Left renal cortex interstitium (tissue), 4 donors: ENCODE data around the gene NDUFB4. TPM values are rescaled to one million over a fixed set of nuclear protein-coding genes. Genes with fewer than 3 reads are reported as not detected.
"Not testable (repeated sequence)": the region's sequence is repeated elsewhere in the genome, so short reads cannot be mapped to it uniquely, and the experiment has no call there.

Experiments used
- DNase-seq, 4 donors: peaks; one replicate each; pipeline ENCODE4 v3.0.0-alpha.2; 2013; ENCODE audit warnings: low read depth in 4 of 4, low spot score in 2 of 4, missing footprints in 1 of 4
- polyA plus RNA-seq, 4 donors: library from polyadenylated mRNA; unstranded; fragments of 120-200 nt; gene quantifications; one replicate each; pipeline ENCODE4 v1.2.1, GENCODE V29; 2013; ENCODE audit not compliant: insufficient read length in 4 of 4

Gene NDUFB4
- polyA plus RNA-seq, 4 donors = 186 to 249 (median 208) TPM

DNA sequence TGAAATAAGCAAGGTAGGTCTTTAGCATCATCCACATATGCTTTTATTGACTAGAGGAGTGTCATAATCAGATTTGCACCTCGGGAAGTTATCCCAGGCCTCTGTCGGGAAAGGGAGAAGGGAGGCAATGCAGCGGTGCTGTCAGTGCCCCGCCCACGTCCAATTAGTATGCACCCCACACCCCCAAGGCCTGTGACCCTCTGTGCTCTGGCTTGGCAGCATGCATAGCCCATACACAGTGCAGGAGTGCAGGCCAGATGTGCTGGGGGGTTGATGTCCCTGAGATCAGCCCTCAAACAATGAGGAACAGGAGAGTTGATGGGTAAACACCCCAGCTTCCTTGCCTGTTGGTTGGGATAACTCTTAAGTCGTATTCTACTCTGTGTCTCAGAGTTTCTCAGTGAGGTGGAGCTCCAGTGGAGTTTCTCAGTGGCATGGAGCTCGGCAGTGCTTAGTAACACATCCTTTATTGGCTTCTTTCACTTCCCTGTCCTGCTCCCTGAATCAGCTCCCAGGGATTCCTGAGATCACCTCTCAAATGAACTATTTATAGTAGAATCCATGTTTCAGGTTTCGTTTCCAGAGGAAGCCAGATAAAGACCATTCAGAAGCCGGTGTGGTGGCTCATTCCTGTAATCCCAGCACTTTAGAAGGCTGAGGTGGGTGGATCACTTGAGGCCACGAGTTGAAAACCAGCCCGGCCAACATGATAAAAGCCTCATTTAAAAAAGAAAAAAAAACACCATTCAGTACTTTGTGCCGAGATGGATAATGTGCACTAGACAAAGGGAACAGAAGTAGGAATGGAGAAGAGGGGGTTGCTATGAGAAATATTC, 26.7 kb upstream of the NDUFB4 start:
- no peak for DNase-seq

DNA sequence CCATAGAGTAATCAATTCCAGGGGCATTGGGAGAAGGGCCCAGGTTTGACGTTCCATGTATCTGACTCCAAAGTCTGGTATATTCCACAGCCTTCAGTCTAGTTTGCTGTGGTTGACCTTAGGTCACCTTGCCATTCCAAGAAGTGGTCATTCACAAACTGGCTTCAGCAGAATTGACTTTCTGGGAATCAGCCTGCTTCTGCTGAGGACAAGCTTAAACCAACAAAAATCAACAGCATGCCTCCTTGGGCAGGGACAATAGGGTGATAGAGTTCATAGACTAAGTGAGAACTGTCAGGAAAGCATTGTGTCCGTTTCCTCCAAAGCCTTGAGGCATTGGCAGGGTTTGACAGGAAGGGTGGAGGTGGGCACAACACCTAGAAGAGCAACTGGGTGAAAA, 24.1 kb upstream of the NDUFB4 start:
- no peak for DNase-seq

DNA sequence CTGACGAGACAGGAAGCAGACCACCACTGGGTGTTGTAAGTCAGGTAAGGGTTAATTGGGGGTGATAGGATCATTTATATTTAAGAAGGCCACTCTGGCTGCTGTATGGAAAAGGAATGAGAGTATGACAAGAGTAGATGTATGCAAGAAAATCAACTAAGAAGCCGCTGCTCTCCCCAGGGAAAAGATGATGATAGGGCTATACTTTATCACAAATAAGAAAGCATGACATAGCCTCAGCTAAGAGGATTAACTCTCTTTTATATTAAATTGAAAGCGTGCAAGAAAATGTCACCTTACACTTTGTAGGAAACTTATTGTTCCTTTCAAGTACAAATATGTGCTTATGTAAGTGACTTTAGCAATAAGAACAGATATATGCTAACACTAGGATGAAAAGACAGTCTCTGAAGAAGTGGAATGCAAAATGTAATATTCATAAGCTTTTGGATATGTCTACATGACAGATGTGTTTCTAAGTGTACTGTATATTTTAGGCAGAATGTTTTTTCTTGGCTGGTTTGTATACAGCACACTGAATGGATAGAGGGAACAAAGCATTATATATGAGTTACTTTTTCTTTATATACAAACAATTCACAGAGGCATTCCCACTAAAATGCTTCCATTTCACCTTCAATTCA, 8.7 kb upstream of the NDUFB4 start:
- no peak for DNase-seq

DNA sequence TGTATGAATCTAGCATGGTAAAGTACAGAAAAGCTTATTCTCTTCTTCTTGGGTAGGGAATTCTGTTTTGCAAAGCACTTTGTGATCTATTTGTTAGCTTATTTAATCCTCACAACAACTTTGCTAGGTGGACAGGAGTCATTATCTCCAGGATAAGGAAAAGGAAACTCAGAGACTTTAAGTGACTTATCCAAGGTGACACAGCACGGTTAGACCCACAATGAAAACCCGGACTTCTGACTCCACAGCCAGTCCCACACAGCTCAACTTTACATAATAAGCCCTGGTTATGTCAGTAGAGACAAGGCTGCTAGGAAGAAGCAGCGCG, 384 bp upstream of the NDUFB4 start:
- DNase-seq = no peak

DNA sequence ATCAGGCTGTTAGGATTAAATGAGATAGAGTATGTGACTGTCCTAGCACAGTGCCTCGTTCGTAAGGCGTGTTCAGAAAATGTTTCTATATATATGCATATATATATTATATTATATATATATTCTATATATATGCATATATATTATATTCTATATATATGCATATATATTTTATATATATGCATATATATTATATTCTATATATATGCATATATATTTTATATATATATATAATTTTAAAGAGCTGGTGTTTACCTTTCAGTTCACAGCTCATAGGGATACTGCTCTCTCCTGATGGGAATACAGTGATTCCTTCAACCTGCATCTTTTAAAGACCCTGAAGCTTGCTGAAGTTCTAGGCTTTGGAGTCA, 702 bp downstream of the NDUFB4 start:
- DNase-seq = no peak

DNA sequence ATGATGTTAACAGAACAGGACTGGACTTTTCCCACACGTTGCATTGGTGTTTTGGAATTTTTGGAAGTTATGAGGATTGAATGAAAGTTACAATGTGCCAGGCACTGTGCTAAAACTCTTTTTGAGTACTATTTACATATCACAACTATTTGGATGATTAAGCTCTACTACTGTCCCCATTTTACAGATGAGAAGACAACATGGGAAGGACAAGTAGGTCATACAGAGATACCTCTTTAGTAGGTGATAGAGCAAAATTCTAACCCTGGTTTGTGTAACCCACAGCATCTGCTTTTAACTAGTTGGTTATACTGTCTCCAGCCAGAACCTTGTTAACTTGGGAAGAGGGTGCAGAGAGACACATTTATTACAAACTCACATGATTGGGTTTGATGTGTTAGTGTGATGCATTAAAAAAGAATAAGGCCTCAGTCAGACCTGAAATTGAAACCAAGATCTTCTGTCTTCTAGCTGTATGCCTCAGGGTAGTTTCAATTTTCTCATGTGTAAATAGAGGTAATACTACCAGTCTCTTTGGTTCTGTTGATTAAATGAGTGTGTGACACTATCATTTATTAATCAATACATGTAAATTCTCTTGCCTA, 1.4 kb downstream of the NDUFB4 start:
- DNase-seq = no peak

DNA sequence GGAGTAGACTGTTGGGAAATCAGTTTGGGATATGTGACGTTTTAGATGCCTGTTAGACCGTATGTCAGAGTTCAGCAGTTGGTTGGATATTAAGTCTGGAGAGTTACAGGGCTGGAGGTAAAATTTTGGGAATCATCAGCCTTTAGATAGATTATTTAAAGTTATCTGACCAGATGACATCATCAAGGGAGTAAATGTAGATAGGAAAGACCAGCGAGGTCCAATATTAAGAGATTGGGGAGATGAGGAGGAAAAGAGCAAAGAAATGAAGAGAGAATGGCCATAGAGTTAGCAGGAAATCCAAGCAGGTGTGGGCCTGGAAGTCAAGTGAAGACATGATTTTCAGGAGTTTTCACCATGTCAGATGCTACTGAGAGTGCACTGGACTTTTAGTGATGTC, 3.1 kb downstream of the NDUFB4 start:
- no peak for DNase-seq

DNA sequence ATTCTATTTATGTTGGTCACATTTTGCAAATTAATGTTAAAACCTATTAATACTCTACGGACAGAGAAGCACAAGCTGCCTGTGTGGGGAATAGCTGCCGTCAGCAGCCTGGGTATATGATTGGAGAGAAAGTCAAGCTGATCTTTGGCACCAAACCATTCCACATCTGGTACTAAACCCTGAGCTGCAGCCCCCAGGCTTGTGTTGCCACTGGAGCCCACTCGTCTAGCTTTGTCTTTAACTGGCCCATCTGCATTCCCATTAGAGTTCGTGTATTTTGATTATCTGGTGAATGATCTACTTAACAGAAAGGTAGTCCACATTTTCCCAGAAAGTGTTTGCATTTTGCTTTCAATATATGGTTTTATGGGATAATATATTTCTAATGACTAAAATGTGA, 5.4 kb downstream of the NDUFB4 start:
- no peak for DNase-seq

DNA sequence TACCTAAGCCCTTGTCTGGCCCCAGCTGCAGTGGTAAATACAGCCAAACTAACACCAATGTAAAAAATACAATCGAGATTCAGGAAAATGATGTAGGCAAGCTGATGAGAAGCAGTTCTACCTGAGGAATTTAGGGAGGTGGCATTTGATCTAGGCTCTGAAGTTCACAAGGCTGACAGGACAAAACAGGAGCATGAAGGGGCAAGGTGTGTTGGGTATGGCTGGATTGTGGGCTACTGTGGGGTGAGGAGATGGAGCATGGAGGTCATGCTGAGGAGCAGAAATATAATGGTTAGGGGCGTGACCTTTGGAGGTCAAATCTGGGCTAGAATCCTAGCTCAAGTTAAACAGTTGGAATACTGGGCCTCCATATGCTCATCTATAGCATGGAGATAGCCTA, 6.5 kb downstream of the NDUFB4 start:
- DNase-seq = no peak

DNA sequence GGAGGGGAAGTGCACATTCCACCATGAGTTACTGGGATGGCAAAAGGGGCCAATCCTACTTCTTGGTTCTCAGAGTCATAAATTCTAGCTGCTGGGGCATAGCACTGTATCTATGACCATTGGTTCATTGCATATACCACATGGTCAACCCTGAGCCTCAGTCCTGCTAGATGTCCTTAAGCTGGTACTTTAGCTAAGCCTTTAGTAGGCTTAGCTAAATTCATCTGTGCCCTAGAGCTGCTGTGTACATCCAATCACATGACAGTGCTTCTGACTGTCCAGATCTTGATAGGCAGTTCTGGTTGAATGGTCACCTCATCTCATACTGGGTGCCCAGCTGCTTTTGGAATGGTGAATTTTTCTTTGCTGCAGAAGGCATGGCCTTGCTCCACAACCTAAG, 8.2 kb downstream of the NDUFB4 start:
- DNase-seq = no peak

DNA sequence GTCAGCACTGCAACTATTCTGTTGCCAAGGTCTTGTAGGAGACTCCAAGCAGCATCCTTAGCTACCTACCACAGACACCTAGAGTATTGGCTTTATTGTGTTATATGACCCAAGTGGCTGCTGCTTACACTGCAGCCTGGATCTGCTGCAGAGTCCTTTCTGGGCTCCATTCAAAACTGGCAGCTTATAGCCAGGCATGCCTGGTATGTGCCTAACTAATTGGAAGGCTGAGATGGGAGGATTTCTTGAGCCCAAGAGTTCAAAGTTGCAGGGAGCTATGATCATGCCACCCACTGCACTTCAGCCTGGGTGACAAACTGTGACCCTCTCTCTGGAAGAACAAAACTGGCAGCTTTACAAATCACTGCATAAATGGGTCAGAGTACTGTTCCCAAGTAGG, 8.6 kb downstream of the NDUFB4 start:
- no peak for DNase-seq

DNA sequence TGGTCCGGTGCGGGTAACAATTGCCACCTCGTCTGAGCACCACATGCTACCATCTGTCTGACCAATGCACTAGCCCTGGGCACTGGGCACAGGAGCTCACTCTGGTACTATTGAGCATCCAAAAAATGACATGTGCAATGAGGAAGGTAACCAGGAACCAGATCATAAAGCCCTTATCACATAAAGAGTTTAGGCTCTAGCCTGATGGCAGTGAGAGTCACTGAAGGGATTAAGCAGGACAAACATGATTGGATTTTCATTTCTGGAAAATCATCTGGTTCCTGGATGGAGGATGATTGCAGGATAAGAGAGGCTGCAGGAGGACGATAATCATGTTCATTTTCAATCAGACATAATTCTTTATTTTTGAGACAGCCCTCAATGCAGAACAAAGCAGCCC, 12.4 kb downstream of the NDUFB4 start:
- no peak for DNase-seq

DNA sequence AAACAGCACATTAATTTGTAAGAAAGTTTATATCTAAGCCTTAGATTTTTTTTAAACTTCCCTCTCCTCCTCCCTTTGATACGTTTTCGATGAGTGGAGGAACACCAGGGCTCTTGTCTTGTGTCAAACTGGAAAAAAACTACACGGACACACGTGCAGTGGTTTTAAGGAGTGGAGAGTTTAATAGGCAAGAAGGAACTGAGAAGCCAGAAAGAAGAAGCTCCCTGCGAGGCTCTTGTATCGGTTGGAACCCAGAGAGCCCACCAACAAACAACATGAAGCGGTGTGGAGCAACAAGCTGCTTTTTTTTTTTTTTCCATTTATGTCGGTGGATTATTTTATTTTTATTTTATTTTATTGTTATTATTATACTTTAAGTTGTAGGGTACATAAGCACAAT, 18.6 kb downstream of the NDUFB4 start:
- DNase-seq = no peak

DNA sequence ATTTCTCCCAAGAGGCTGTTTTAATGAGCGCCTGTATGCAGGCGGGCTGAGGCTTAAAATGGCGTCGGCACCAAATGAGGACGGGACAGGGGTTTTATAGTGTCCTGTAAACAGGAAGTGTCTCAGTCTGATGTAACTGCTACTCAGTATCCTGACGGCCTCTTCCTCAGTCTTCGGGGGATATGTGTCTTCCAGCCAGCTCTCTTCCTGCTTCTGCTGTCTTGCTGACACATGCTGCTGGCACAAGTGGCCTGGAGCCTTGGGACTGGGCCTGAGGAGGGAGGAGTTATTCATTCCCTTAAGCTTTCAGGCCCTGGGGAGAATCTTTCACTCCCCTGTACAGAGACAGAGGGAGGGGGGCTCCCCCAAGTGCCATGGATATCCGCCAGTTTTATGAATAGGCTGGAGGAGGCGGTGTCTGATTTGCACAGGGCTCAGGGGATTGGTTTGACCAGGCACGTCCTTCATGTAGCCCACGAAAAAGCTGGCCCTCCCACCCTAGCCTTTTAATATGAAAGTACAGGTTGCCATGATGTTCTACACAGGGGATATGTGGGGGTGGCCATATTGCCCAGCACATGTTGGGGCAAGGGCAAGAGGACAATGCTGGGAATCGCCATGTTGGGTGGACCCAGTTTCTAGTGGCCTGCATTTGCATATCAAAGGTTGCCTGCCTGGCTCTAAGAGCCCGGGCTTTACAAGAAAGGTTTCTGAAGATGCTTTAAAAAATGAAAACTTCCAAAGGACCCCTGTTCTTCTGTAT, 19.9 kb downstream of the NDUFB4 start:
- no peak for DNase-seq

DNA sequence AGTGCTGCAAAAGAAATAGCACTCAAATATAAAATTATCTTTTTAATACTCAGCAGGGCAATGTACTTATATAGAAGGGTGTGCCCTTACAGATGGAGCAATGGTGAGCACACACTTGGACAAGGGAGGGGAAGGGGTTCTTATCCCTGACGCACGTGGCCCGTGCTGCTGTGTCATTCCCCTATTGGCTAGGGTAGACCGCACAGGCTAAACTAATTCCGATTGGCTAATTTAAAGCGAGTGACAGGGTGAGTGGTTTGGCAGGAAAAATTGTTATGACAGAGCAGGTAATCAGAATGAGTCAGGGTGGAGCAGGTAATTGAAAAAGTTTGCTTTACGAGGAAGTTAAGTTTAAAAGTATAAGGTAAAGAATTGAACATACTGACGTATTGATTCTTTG, 20.6 kb downstream of the NDUFB4 start:
- DNase-seq = not testable (repeated sequence)

DNA sequence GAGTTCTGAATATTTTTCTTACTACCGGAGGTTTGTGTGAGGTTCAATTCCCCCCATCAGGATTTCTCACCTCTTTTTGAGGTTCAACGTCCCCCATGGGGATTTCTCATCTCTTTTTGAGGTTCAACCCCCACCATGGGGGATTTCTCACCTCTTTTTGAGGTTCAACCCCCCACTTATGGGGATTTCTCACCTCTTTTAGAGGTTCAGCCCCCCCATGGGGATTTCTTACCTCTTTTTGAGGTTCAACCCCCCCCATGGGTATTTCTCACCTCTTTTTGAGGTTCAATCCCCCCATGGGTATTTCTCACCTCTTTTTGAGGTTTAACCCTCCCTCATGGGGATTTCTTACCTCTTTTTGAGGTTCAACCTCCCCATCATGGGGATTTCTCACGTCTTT, 26.3 kb downstream of the NDUFB4 start:
- DNase-seq = no peak

DNA sequence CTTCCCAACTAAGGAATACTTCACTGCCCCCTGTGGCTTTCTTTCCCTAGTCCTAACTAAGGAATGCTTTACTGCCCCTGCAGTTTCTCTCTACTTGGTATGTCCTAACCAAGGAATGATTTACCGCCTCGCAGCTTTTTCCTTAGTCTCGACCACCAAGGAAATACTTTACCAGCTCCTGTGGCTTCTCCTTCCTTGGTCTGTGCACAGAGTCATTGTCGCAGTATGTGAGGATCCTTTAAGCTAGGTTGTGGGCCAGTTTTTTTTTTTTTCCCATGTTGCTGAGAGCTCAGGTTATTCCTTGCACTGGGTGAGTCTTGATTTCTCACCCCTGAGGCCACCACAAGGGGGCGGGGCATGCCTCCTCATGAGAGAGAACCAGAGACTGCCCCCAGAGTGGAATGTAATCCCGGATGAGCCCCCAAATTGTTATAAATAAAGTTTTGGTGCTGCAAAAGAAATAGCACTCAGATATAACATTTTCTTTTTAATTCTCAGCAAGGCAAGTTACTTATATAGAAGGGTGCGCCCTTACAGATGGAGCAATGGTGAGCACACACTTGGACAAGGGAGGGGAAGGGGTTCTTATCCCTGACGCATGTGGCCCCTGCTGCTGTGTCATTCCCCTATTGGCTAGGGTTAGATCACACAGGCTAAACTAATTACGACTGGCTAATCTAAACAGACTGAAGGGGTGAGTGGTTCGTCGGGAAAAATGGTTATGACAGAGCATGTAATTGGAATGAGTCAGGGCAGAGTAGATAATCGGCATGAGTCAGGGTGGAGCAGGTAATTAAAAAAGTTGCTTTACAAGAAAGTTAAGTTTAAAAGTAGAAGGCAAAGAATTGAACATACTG, 27.0 kb downstream of the NDUFB4 start:
- no peak for DNase-seq

DNA sequence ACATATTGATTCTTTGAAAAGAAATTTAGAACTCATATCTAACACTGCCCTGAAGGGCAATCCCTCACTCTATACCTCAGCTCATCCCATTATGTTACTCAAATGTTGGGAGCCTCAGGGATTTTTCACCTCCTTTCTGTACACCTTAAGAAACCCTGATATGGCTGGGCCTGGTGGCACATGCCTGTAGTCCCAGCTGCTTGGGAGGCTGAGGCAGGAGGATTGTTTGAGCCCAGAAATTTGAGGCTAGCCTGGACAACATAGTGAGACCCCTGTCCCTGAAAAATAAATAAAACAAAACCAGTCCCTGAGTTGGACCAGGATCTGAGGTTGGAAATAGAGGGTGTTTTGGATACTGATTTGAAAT, 27.6 kb downstream of the NDUFB4 start:
- no peak for DNase-seq

DNA sequence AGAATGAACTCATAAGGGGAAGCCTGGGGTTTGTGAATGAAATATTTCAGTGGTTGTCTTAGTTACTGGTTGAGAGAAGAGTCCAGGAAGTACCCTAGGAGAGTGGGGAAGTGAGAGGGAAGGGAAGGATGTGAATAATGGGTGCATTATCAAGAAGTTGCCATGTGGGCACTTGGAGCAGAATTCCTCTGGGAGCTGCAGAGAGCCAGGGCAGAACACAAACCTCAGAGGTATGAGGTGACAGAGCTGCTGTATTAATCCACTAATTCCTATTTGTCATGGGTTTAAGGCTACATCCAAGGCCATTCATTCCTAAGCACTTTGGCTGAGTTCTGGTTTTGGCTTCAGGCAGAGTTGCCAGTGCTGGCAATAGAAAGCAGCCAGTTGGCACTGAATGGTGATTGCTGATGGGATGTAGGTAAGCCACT, 29.0 kb downstream of the NDUFB4 start:
- DNase-seq = no peak

DNA sequence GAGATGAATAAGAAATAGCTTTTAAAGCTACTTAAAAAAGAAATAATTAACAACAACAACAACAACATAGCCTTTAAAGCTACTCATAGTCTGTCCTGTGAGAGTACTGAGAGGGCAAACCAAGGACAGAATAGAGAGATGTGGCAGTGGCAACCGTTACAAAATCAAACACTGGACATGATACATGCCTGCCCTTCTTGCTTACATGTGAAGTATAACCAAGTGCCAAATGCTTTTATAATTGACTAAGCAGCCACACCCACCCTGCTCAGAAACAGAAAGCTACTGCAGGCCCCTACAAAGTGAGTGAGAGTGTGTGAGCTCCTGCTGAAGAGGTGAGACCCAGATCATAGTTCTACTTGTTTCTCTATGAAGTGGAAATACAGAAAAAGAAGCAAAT, 38.4 kb downstream of the NDUFB4 start:
- DNase-seq = no peak
